Measurements from ENCODE around the gene SLC1A3.

Gene SLC1A3

DNA sequence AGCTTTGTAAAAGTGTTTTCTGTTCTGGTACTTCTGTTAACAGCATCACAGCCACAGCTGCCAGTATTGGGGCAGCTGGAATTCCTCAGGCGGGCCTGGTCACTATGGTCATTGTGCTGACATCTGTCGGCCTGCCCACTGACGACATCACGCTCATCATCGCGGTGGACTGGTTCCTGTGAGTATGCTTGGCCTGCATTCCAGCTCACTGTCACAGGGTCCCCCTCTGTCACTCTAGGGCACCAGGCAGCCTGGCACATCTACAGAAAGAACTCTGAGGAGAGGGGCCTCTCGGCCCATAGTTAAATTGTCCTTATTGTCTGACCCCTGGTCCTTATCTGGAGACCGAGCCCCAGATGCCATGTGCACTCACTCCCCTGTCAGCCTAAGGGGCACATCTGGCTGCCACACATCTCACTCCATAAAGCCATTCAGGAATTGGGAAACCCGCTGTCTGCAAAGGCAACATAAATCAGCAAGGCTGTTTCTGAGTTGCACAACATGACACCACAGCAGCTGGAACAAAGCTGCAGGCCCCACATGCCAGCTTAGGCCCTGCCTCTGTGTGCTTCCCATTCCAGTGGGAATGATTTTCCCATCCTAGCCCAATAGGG is 77.5 kb downstream of the SLC1A3 start:
- DNase-seq (ENCODE audit: low read depth in 1 of 2, low spot score in 1 of 2), result no peak

- DNase-seq (ENCODE audit: low read depth in 1 of 2, low spot score in 1 of 2), result no peak
Observed at GRCh38 chr5:36685631-36686288, 79.4 kb downstream of the SLC1A3 start.

DNA sequence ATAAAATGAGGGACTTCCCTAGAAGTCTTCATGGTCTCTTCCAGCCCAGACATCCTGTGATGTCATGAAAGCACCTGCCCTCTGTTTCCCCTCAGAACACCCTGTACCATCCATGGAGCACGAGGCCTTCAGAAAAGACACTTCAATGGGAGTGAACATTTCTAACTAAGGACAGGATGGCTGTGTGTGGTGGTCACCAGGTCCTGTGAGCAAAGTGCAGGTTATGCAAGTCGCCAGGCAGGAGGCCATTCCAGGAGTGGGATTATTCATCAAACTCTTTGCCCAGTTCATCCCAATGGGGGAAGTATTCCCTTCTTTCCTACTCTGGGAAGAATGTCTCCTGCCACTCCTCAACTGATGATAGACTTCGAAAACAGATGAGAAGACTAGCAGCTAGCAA is 80.5 kb downstream of the SLC1A3 start:
- DNase-seq (ENCODE audit: low read depth in 1 of 2, low spot score in 1 of 2), result no peak

- DNase-seq (ENCODE audit: low read depth in 1 of 2, low spot score in 1 of 2), result no peak
Observed at GRCh38 chr5:36688722-36689121, 82.3 kb downstream of the SLC1A3 start.

DNA sequence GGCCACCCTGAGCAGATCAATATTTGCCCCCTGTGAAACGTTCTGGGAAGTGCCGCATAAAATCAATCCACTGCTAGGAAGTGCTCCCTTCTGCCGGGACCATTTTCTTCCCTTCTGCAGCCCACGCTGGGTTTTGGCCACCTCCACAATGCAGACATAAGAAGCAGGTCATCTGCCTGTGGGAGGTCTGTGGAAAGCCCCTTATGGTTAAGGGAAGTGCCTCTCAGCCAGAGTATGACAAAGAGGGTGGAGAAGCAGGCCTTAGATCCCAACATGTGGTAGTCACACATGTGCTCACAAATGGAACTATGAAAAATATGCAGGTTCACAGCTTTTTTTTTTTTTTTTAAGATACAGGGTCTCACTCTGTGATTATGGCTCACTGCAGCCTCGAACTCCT is 82.8 kb downstream of the SLC1A3 start:
- no peak for DNase-seq (ENCODE audit: low read depth in 1 of 2, low spot score in 1 of 2)

DNA sequence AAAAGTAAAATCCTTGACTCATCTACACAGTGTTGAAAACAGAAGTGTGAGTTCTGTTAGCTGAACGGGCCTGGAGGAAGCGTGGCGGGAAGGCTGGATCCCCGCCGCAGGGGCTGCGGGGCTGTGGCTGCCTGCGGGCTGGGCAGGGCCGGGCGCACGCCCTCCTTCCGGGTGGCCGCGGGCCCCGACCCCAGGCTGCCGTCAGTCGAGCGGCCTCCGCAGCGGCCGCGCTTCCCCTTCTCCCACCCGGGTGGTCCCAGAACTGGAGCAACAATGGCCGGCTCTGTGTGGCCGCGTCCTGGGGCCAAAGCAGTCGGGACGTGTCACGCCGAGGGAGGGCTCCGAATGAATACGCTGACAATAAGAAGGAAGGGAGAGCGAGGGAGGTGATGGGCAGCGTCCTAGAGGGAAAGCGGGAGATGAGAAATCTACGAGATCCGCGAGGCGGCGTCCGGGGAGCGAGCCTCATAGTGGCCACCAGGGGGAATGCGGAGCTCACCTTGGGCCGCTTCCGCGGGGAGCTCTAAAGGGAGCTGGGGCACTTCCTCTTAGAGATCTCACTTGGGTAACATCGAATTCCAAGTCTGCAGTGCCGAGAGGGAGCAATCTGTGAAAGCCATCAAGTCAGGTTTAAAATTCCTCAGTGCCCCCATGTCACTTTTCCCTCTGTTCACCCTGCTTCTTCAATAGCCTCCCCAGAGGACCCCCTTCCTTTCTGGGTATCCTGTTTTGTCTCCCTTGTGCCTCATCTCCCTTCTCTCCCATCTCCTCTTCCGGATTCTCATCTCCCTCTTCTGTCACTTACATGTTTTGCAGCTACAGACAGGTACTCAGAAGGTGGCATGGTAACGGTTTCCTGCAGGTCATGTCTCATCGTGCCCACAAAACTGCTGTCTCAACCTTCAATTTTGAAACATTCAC is 83.9 kb downstream of the SLC1A3 start:
- peak; percentile 32 to 42 for DNase-seq (ENCODE audit: low read depth in 1 of 2, low spot score in 1 of 2)

- DNase-seq (ENCODE audit: low read depth in 1 of 2, low spot score in 1 of 2), result no peak
Observed at GRCh38 chr5:36691226-36691625, 84.8 kb downstream of the SLC1A3 start.

DNA sequence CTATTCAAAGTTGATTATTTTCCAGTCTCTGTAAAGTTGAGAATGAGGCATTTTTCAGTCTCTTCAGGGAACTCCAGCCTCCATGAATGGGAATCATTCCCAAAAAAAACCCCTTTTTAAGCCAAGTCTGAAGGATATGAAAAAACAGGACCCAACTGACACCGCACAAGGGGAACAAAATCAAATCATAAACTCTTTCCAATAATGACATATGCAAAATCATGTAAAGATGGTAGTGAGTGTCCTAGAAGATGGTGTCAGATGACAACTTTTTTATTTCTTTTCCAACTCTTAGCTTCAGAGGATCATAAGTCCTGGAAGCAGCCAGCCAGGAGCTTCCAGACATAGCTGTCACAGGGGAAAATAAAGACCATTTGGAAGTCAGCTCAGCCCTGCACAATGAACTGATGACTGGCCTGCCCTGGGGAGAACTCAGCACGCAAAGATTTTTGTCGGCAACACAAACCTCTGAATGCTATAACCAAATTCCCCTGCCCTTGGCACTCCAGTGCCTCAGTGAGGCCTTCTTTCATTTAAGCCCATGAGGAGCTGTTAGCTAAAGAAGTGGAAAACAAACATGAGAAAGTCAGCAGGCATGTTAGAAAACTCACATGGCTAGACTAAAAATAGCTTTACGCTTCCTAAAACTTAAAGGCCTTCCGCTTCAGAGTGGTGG is 85.4 kb downstream of the SLC1A3 start:
- DNase-seq (ENCODE audit: low read depth in 1 of 2, low spot score in 1 of 2), result no peak

DNA sequence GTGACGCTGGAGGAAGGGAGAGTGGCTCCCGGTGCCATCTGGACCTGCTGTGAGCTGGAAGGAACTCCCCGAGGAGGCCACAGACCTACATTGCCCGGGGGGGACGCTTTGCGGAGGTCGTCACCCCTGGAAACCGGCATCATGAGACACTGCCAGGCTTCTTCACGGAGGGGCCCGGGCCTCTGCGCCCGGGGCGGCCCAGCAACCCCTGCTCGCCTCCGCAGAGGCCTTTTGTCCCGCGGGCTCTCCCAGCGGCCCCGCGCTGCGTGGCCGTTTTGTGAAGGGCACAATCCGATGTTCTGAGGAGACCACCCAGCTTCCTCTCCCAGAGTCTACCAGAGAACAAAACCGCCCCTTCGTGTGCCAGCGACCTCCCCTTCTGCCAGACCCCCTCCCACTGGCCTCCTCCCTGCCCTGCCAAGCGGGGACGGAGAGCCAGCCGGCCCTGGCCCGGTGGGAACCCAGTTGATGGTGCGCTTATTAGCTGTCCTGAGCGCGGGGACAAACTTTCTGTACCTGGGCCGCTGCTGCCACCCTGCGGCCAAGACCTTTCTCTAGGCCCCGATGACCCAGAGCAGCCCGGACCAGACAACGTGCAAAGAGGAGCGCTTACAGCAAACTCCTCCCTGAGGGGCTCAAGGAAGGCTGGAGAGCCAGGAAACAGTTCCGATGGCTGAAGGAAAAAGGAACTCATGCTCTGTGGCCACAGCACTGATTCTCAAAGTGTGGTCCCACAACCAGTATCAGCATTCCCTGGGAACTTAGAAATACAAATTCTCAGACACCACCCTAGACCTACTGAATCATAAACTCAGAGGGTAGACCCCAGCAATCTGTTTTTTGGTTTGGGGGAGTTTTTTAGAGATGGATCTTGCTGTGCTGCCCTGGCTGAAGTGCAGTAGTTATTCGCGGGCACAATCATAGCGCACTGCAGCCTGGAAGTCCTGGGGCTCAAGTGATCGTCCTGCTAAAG is 86.7 kb downstream of the SLC1A3 start:
- DNase-seq (ENCODE audit: low read depth in 1 of 2, low spot score in 1 of 2), result no peak

DNA sequence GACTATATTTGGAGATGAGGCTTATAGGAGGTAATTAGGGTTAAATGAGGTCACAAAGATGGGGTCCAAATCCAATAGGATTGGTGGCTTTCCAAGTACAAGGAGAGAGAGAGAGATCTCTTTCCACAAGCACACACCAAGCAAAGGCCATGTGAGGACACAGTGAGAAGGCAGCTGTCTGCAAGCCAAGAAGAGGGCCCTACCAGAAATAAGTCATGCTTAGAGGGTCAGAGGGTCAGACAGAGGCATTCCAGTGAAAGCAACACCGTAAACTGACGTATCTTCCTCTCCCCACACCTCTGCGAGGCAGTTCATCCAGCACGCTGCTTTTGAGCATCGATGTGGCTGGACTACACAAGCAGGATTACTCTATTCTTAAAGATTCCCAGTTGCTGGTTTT is 87.9 kb downstream of the SLC1A3 start:
- no peak for DNase-seq (ENCODE audit: low read depth in 1 of 2, low spot score in 1 of 2)

DNA sequence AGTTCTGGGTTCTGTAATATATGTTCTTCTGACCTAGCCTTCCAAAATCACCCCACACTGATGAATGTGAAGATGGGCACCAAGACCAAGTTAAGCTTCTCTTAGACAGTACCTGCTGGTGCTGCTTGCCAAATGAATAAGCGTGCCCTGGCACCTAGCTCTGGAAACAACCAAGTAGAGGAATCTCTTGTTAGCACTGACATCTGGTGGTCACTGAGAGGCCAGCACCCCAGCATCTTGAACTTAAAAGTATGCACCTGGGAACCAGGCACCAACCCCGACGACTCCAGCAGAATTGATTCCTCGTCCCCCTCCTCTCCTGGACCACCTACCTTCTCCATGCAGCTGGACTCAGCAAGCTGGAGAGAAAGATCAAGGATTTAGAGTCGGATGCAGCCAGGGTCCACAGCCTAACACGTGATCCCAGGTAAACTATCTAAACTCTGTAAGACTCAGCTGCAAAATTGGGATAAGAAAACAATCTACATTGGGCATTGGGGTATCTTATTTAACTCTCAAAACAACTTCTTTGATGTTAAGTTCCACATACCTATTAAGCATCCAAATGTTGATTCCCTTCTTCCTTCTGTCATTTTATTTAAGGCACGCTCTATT is 89.8 kb downstream of the SLC1A3 start:
- no peak for DNase-seq (ENCODE audit: low read depth in 1 of 2, low spot score in 1 of 2)

DNA sequence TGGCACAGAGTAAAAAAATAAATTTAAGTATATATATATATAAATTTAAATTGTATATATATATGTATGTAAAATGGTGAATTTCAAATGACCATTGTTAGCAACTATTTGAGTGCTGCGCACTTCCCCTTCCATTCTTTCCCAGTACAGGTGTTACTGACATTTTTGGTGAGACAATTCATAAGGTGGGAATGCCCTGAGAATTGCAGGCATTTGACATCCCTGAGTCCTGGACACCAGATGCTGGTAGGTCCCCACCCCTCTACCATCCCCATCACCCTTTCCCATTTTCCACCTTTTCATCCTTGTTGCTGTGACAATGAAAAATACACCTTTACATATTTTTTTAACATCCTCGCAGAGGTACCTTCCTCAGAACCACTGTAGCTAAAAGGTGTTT is 91.6 kb downstream of the SLC1A3 start:
- no peak for DNase-seq (ENCODE audit: low read depth in 1 of 2, low spot score in 1 of 2)

DNA sequence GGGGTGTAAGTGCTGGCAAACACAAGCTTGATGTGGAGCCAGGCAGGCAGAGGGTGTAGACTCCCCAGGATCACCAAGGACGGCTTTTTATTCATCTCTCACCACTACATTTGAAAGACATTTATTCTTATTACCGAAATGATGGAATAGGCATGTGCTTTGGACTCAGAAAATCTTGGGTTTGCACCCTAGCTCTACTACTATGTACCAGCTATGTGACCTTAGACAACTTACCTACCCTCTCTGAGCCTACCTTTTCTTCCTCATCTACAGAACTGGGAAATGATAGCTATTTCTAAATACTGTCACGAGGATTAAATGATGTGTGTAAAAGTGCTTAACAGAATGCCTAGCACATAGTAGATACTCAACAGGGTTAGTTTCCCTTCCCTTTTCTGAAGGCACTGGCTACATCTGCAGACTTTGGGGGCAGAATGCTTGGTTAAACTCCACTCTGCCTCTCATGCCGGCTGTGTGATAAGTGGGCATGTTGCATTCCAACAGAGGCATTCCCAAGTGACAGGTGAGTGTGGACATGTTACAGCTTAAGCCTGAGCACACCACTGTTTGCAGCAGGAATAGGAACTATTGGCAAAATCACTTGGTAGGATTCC is 94.8 kb downstream of the SLC1A3 start:
- DNase-seq (ENCODE audit: low read depth in 1 of 2, low spot score in 1 of 2), result no peak

- DNase-seq (ENCODE audit: low read depth in 1 of 2, low spot score in 1 of 2), result no peak
Observed at GRCh38 chr5:36703245-36703860, 96.9 kb downstream of the SLC1A3 start.

- DNase-seq (ENCODE audit: low read depth in 1 of 2, low spot score in 1 of 2), result no peak
Observed at GRCh38 chr5:36704131-36704530, 97.7 kb downstream of the SLC1A3 start.

- no peak for DNase-seq (ENCODE audit: low read depth in 1 of 2, low spot score in 1 of 2)
Observed at GRCh38 chr5:36705055-36705454, 98.6 kb downstream of the SLC1A3 start.

DNA sequence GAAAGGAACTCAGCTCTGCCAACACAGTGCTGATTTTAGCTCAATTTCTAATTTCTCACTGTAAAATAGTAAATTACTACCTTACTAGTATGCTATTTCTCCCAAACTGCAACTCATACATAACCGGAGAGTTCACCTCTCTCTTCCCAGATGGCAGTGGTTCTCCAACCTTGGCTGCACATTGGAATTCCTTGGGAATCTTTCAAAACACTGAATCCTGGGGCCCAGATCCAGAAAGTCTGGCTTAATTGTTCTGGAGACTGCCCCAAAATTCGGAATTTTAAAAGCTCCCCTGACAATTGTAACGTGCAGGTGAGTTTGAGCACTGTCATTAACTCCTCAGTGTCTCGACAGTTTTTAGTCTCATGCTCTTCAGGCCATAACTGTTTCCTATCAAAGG is 100.3 kb downstream of the SLC1A3 start:
- DNase-seq (ENCODE audit: low read depth in 1 of 2, low spot score in 1 of 2), result no peak

- DNase-seq (ENCODE audit: low read depth in 1 of 2, low spot score in 1 of 2), result no peak
Observed at GRCh38 chr5:36708996-36709395, 102.6 kb downstream of the SLC1A3 start.

DNA sequence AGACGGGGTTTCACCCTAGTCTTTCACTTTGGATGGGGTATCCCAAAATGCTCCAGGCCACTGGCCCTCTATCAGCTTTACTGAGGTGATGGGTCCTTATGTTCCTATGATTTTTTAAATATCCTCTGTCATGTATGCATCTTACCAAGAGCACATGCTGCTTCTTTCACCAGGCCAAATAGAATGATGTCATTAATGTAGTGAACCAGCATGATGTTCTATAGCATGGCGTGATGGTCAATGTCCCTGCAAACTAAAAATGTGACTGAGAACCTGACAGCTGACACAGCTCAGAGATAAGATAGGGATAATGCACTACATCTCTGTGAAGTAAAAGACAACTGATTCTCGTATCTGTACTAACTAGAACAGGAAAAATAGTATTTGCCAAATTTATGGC is 103.6 kb downstream of the SLC1A3 start:
- no peak for DNase-seq (ENCODE audit: low read depth in 1 of 2, low spot score in 1 of 2)
